Body of pancreas (tissue), 4 donors: ENCODE measurements around the gene KIAA1217.

Experiments
- CTCF ChIP-seq, 7 experiments: fragments of 450-650 bp in 4 of 7; fragments of 200-600 bp in 3 of 7; sonication (generic) in 3 of 7; IDR thresholded peaks; one replicate each; pipeline ENCODE4 v1.5.1; 2016 to 2019; ENCODE audit warnings: antibody characterized with exemption in 7 of 7
- POLR2A ChIP-seq, 3 donors: fragments of 450-650 bp; IDR thresholded peaks; one replicate each; pipeline ENCODE4 v1.6.1; 2016; ENCODE audit warnings: antibody characterized with exemption in 3 of 3, mild to moderate bottlenecking in 2 of 3

GRCh38 chr10:24206926-24207325, 2.0 kb upstream of the KIAA1217 start:
- TF ChIP-seq POLR2A (IDR thresholded peaks at IDR 0.05) = no peak
- TF ChIP-seq CTCF (IDR thresholded peaks at IDR 0.05) = no peak
